Tibial nerve (tissue), 4 donors: ENCODE results near the gene GAS2L1.

Experiments
- CTCF ChIP-seq, 5 experiments: fragments of 200-600 bp in 3 of 5; fragments of 450-650 bp in 2 of 5; sonication (generic) in 3 of 5; IDR thresholded peaks; one replicate each; pipeline ENCODE4 v1.5.1; 2016 to 2019; ENCODE audit warnings: antibody characterized with exemption in 5 of 5, mild to moderate bottlenecking in 3 of 5, moderate library complexity in 2 of 5
- EP300 ChIP-seq, 2 donors: sonication (generic); formaldehyde crosslinking; IDR thresholded peaks; one replicate each; pipeline ENCODE4 v1.6.1; 2017; ENCODE audit warnings: antibody characterized with exemption in 2 of 2, mild to moderate bottlenecking in 1 of 2
- POLR2A ChIP-seq, 2 donors: fragments of 450-650 bp; IDR thresholded peaks; one replicate each; pipeline ENCODE4 v1.6.1; 2017; ENCODE audit warnings: antibody characterized with exemption in 2 of 2, mild to moderate bottlenecking in 2 of 2, moderate library complexity in 2 of 2

GRCh38 chr22:29298641-29299040, 7.8 kb upstream of the GAS2L1 start:
- no peak for TF ChIP-seq CTCF (IDR thresholded peaks at IDR 0.05)
- TF ChIP-seq POLR2A (IDR thresholded peaks at IDR 0.05): no peak
- TF ChIP-seq EP300 (IDR thresholded peaks at IDR 0.05): no peak
